ENCODE data around the gene TMEM53.

Gene TMEM53

DNA sequence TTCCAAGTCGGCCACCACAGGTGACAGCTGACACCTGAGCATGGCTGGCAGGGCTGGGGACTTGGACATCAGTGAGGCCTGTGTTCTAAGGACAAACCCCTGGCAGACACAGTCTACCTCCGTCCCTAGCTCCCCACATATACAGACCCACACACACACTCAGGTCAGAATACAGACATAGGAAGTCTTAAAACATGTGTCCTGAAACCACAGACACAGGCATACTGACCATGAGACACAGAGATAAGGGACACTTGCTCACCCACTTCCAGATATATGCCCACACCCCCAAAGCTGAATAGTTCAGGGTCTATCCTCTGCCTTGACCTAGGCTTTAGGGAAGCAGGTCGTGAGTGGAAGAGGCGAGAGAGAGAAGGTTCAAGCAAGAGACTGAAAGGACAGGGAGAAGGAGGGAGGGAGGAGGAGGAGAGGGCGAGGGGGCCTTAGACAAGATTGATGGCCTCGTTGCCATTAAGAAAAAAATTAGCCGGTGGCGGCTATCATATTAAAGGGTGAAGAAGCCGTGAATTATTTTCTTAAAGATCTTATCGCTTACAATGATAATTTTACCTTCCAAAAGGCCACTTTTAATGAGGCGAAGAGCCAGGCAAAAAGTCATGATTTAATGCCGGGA, 49.9 kb downstream of the TMEM53 start:
- DNase-seq = no peak

DNA sequence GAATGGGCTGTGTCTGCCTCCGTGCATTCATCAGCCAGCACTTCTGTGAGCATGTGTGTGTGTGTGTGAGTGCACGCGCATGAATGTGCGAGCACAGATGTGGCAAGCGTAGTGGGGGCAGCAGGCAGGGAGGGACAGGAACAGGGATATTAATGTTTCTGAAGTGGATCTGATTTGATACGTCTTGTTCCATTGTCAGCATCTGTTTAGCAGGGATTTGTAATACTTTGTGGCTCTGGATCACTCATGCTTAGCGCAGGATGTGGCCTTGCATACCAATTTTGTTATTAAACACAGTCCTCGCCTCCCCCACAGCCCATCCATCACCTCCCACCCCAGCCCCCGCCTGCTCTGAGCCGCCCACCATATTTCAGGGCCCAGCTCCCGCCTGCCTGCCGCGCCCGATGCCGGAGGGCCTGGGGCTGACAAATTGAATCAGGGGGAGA, 52.4 kb downstream of the TMEM53 start:
- no peak for DNase-seq

DNA sequence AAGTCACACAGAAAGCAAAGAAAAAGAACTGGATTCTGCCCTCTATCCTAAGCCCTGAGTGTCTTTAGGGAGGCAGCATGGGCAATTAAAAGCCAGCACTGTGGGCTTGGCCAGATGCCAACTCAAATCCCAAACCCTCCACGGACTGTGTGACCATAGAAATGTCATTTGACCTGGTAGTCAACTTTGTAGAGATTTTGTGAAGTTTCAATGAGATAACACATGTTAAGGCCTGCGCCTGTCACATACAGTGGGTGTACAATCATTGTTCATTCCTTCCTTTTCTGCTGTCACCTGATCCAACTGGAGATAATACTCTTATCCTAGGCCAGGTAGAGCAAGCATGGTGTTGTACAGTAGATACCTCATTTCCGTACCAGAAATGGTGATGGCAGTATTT, 54.2 kb downstream of the TMEM53 start:
- DNase-seq = no peak

DNA sequence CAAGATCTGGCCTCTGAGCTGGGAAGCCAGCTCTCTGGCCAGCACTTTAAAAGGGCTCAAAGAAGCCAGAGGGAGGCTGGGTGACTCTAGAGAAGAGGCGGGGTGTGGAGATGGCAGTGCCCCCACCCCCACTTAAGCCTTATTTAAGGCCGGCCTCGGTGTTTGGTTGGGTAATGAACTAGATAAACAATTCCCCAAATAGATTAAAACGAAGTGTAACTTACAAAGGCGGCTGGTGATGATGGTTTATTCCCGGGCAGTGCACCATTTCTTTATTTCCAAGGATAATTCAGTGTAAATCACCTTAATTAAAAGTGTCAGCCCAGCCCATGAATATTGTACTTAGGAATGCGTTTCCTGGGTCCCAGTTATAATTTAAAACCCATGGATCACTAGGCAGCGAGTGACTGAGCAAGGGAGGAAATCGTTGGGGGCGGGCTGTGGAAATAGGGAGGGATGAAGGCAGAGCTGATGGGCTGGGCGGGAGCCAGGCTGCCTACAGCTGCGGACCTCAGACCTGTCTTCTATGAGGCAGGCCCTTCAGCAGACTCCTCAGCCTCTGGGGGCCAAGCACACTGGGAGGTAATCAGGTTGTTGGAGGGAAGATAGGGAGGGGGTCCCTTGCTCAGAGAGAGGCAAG, 54.9 kb downstream of the TMEM53 start:
- no peak for DNase-seq

DNA sequence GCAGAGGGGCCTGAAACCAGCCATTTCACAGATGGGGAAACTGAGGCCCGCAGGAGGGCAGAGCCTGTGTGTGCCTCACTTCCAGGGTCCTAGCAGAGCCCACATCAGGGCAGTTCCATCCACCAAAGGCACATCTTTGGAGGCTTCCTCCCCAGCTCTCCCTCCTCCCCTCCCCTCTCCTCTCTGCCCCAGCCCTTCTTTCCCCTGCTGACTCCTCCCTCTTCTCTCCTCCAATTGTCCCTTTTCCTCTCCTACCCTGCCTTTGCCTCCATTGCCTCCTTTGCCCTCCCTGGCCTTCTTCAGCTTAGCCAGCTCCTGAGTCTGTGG, 56.6 kb downstream of the TMEM53 start:
- no peak for DNase-seq

DNA sequence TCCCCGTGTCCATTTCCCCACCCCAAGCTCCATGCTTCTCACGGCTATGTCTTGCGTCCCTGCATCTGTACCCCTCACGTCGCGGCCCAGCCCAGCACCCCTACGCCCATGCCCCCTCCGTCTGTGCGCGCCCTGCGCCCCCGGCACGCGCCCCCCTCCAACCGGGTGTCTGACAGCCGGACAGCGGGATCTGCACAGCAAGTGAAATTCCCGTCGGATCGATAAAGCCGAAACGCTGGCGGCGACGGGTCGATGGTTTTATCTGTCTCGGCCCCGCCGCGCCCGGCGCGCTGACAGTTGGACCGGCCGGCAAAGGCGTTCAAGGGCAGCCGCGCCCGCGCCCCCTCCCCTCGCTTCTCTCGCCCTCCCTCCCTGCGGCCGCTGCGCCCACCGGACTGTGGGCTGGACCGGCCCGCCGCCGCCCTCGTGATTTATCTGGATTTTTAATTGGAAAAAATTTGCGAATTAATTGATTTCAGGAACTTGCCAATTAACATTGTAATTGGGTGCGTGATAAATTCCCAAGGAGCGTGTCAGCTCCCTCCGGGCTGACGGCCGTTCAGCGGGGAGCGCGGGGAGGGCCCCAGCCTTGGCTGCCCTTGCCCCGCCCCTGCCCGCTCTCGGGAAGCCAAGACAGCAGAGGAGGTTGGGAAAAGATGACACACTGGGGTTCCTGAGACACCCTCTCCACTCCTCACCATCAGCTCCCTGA, 57.1 kb downstream of the TMEM53 start:
- no peak for DNase-seq

DNA sequence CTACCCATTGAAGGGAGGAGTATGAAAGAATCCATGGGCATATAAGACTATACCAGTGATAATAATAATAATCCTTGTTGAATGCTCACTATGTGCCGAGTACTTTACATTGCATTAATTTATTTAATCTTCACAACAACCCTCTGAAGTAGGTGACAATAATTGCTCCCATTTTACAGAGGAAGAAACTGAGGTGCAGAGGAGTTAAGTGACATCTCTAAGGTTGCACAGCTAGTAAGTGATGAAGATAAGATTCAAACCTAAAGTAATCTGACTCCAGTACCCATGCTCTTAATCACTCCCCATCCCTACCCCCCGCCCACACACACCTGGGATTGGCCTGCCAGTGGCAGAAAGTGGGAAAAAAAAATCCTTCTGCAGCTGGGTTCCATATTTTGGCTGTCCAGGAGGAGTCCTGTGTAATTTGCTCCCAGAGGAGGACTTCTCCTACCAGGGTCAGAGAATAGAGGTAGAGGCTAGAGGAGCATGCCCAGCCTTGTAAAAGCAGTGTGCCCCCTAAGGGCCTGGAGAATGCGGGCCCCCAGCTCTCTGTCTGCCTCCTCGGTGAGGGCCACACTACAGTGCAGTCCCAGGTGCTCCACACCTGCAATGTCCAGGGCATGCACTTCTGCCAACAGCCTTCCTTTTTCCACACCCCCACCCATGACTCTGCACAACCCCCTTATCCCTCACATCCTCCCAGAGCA, 57.8 kb downstream of the TMEM53 start:
- DNase-seq = no peak

DNA sequence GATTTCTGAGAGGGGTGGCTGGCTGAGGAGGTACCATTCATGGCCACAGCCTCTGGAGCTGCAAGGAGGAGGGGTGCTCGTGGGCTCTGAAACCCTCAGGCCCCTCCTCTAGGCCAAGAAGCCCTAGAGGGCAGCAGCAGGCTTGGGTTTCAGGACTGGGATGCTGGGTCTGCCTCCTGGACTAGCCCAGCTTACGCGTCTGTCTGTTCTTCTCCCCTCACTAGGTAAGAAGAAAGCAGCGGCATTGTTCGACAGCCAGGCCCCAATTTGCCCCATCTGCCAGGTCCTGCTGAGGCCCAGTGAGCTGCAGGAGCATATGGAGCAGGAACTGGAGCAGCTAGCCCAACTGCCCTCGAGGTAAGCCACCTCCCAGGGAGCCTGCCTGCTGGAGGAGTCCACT, 60.3 kb downstream of the TMEM53 start:
- DNase-seq = no peak

DNA sequence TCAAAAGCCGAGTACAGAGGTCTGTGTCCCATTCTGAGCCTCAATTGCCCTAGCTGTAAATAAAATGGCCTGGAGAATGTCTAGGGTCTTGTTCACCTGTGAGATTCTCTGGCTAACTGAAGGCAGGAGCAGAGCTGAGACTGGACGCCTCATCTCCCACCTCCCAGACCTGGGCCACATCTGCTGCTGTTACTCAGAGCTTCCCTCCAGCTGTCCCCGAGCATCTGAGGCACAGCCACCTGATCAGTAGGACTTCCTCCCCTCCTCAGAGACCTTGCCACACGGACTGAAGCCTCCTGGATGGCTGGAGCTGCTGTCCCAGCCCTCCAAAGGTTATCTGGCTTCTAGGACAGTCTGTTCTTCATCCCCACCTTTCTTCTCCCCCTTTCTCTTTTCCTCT, 62.4 kb downstream of the TMEM53 start:
- no peak for DNase-seq

DNA sequence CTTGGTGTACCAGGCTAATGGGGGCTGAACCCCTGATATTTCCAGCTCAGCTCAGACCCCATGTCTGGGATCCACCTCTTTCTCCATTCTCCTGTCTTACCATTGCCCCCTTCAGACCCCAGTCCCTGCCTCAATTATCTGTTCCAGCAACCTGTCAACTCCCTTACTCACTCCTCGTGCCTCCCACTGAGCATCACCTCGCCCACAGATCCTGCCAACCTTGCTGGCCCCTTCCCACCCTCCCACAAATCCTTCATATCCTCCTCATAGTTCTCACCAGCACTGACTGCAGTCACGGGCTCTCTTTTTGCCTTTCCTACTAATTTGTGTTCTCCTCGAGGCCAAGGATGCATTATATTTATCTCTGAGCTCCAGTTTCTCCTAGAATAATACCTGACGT, 62.9 kb downstream of the TMEM53 start:
- no peak for DNase-seq

DNA sequence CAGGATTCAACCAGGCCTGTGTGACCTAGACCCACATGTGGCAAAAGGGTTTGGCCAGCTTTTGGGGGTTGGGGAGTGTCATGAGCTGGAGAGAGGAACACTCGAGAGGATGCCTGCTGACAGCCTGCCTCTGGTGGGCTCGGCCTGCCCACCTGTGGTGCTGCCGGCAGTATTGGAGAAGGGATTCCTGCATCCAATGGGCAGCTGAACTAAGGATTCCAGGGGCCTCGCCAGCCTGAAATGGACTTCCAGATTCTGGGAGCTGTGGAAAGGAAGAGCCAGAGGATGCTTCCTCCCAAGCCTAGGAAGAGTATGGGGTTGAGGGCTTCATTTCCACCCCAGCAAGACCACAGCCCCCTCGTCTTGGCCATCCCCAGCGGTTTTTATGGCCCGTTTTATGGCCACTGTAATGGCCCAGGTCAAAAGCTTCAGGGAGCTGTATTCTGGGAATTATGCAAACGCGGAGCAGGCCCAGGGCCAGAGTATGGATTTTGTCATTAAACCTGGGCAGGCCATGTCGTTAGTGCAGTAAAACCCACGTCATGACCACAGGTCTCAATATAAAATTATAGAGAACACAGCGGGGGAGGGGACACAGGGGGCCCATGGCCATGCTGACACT, 63.6 kb downstream of the TMEM53 start:
- no peak for DNase-seq

DNA sequence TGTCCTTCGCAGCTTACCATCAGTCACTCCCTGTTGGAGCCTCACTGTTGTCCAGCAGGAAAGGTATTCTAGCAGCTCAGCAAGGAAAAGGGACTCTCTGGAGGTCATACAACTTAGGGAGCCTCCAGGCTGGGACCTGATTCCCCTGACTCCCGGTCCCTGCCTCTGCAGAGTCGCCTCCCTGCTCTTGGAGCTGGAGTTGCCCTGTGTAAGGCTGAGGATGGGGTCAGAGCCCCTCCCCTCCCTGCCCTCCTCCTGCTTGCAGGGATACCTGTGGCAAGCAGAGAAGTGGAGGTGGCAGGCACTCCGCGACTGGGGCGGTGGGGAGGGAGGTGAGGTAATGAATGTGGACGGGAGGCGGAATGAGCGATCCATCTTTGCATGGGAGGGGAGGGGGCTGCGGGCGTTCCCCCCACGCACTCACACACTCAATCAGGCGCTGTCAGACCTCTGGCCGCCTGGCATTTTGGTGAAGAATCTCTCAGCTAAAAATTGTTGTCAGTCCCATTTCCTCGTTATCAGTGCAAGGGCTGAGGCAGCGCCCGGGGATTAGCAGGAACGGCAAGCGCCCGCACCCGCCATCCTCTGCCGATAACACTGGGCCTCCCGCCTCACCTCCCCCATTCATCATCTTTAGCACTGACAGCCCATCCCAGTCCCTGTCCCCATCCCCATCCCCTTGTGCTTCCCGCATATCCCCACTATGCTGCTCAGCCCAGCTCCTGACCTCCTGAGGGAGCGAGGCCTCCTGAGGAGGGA, 64.3 kb downstream of the TMEM53 start:
- DNase-seq = no peak

DNA sequence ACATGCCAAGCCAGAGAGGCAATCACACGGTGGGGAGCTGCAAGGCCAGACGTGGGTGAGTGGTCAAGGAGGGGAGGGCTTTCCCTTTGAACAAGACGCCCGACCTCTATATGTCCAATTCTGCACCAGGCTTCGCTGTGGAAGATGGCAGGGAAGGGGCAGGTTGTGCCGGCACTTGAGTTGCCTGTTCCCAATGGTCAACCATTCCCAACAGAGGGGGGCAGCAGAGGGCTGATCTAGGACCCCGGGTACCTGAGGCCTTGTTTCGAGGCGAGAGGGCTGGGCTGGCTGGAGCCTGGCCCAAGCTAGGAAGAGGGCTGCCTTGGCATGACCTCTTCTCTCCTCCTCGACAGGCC, 64.9 kb downstream of the TMEM53 start:
- DNase-seq = peak; percentile 38

DNA sequence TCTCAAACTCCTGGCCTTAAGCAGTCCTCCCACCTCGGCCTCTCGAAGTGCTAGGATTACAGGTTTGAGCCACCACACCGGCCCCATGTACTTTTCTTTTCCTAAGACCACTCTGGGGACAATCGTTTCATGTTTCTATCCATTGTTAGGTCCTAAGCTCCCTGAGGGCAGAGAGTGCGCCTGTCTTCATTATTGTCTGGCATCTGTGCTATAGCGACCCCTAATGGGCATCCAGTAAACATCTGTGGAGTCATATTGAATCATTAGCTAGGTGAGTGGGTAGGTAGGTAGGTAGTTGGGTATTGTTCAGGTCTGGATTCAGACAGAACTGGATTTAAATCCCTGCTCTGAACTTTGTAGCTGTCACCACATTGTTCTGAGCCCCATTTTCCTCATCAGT, 66.1 kb downstream of the TMEM53 start:
- DNase-seq = no peak

DNA sequence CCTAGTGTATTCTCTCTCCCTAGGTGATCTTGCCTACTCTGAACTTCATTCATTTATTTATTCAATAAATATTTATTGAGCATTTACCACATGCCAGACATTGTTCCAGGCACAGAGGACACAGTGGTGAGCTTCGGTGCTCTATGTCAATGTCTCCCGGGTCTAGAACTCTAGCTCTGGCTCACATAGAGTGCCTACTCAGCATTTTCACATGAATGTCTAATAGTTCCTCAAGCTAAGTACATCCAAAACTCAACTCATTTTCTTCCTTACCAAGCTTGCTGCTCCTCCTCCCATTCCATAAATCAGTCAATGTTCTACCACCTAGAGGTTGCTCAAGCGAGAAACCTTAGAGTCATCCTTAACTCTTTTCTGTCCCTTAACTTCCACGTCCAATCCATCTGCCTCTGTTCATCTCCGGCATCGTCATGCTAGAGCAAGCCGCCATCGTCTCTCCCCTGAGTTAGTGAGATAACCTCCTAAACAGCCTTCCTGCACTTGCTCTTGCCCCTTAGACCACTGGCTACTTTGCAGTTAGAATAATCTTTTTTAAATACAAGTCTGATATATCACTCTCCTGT, 67.5 kb downstream of the TMEM53 start:
- DNase-seq = no peak

DNA sequence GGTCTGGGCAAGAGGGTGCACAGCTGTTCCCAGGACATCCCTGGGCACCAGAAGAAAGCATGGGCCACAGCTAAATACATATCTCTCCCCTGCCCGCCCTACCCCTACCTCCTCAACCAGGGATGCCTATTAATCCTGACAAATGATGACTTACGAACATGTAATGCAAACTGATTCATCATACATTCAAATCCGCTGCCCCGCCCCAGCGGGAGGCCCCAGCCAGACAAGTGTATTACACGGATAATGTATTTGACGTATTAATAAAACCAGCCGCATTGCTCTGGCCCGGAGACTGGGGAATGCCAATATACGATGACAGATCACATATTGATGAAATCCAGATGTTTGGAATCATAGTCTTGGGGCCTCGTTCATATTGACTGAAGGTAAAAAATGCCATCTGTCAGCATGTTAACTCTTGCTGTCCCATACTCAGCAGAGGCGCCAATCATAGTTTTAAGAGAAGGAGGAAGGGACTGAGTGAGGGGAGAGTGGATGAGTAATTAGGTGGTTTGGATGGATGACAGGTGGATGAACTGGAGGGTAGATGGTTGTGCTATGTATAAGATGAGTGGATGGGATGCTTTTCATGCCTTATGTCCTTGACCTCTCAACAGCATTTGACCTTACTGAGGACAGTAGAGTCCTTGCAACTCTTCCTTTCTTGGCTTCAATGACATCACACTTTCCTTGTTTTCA, 68.2 kb downstream of the TMEM53 start:
- DNase-seq = no peak

DNA sequence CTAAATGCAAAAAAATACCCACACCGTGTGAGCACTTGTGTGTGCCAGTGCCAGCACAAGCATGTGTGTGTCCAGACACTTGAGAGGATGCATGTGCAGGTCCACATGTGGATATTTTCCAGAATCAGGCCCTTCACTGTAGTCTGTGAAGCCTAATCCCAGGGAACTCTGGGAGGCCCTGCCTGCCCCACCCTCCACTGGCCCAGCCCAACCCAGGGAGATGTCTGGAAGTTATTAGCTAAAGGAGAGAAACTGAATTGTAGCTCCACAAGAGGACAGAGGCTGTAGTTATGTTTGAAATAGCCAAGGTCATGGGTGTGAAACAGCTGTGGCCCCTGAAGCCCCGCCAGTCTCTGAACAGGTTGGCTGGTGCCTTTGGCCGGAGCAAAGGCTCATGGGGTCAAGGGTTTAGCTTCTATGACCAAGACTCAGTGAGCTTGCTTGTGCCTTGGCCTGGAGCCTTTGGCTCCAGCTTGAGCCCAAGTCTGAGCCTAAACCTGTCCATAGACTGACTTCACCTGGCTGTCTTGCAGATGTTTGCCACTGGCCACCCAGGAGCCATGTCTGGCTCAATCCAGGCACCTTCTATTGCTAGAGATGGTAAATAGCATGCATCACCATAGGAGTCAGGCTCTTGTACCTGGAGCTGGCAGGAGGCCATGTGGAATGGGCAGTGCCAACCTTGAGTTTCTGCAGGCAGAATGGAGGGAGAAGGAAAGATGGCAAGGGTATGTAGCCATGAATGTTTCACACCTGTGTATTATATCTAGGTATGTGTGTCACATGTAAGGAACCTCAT, 69.9 kb downstream of the TMEM53 start:
- DNase-seq = no peak

DNA sequence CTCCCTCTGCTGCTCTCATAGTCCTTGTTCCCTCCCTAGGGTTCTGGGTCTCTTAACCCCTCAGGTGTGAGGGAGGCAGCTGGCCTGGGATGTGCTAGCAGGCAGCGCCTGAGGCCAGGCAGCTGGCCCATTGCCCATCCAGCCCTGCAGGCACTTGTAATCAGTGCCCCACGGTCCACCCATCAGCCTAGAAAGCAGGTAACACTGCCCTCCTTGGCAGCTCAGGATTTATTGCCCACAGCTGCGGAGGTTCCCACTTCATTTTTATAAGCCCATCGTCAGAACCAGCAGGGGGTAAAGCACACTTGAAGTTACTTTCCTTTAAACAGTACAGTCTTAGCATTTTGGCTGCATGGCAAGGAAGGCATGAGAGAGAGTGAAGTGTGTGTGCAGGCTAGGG, 70.6 kb downstream of the TMEM53 start:
- DNase-seq = no peak
